Measurements from ENCODE around the gene GPR162. TPM values are rescaled to one million over a fixed set of nuclear protein-coding genes. Genes with fewer than 3 reads are reported as not detected.

GPR162 gene
- total and polyA plus RNA-seq, 10 of the 15 experiments (the other 5 are each of a cell fraction or from before 2014, with no cell fraction given) = not detected

- TF ChIP-seq CUX1 (IDR thresholded peaks at IDR 0.05; ENCODE audit: insufficient replicate concordance, low read depth, low read length) = no peak
These were observed 39.8 kb downstream of the GPR162 start (continued) for GRCh38 chr12:6861391-6861790.

- no peaks in the 10 kb centered on the region for H3K27me3 ChIP-seq (replicated peaks in 1 of 2; ENCODE audit: control insufficient read depth in 2 of 2, insufficient read depth in 2 of 2, low read length in 1 of 2)
- no peak overlapping the region for H2AFZ ChIP-seq (ENCODE audit: control insufficient read depth, low read depth, low read length)
- DNase-seq (ENCODE audit: low read depth, low spot score) (no peak), FAIRE-seq (no peak), ATAC-seq (no peak)
- H3K9me3 ChIP-seq (replicated peaks; ENCODE audit: control insufficient read depth, insufficient read depth, low read length) = no peaks in the 10 kb centered on the region
- SMC1A ChIA-PET (ENCODE audit: uncharacterized antibody, unreplicated experiment) = no interaction called here
- peaks cover 6% of the 10 kb centered on the region for H3K4me1 ChIP-seq (ENCODE audit: control insufficient read depth, insufficient read depth, low read length)
- CTCF ChIA-PET = interaction anchor here (1.7 kb wide), 1 partner anchor 10 kb away, joined by 4 read pairs; the partner anchor contains the start of gene SPSB2
- H3K4me3 ChIP-seq = no peak overlapping the region
- intact Hi-C loops (cut with micrococcal nuclease; ENCODE audit: unreplicated experiment) (no loop called here), in situ Hi-C loops (cut with MboI) (no loop called here)
- no TSS peak for BruUV-seq (replicated peaks)
- WGBS (ENCODE audit: insufficient coverage, insufficient replicate concordance, low lambda C conversion rate, missing lambda C conversion rate) = 96% methylated on average over 11 of the region's 11 CpGs
- POLR2A ChIA-PET = no interaction called here
- peaks cover 12% of the 10 kb centered on the region for H3K79me2 ChIP-seq (ENCODE audit: control insufficient read depth, insufficient read depth, low read length)
- H3K4me2 ChIP-seq (ENCODE audit: control insufficient read depth, insufficient read depth) = no peak overlapping the region
- no peaks in the 10 kb centered on the region for H4K20me1 ChIP-seq (ENCODE audit: control insufficient read depth, insufficient read depth)
- RAD21 ChIA-PET (ENCODE audit: unreplicated experiment) = no interaction called here
- no peak overlapping the region for H3K9ac ChIP-seq (ENCODE audit: control insufficient read depth, insufficient read depth, low read length)
- peaks cover 30 to 40% of the 10 kb centered on the region in 2 experiments for H3K36me3 ChIP-seq (ENCODE audit: control insufficient read depth in 2 of 2, insufficient read depth in 2 of 2, low read length in 1 of 2)
- no peak overlapping the region for H3K27ac ChIP-seq (ENCODE audit: control insufficient read depth, insufficient read depth)
- no peak for TF ChIP-seq HCFC1 (IDR thresholded peaks at IDR 0.05; ENCODE audit: low read length)
- no peak for TF ChIP-seq EGR1 (IDR thresholded peaks at IDR 0.05; ENCODE audit: borderline replicate concordance in 1 of 2, low read depth in 2 of 2, low read length in 2 of 2)
- TF ChIP-seq CHD1 (IDR thresholded peaks at IDR 0.05; ENCODE audit: low read depth, low read length) = no peak
- no peak for TF ChIP-seq YBX1 (IDR thresholded peaks at IDR 0.05)
- TF ChIP-seq IKZF2 (IDR thresholded peaks at IDR 0.05) = no peak
- no peak for TF ChIP-seq RAD21 (IDR thresholded peaks at IDR 0.05; ENCODE audit: insufficient read depth, low read depth, low read length)
- no peak for TF ChIP-seq PAX8 (IDR thresholded peaks at IDR 0.05)
- TF ChIP-seq POLR2AphosphoS2 (IDR thresholded peaks at IDR 0.05; ENCODE audit: low read depth, low read length) = no peak
- no peak for TF ChIP-seq PKNOX1 (IDR thresholded peaks at IDR 0.05)
- TF ChIP-seq MTA2 (IDR thresholded peaks at IDR 0.05; ENCODE audit: low read depth) = no peak
- no peak for TF ChIP-seq CTCF (IDR thresholded peaks at IDR 0.05 in 2 of 3, conservative IDR thresholded peaks at IDR 0.05 in 1 of 3; ENCODE audit: control insufficient read depth in 2 of 3, extremely low read depth in 1 of 3, insufficient read depth in 1 of 3, low read depth in 3 of 3, low read length in 3 of 3)
- TF ChIP-seq BRCA1 (IDR thresholded peaks at IDR 0.05; ENCODE audit: low read depth, low read length) = no peak
These were observed 41.4 kb downstream of the GPR162 start for GRCh38 chr12:6863033-6863432.

All from GM12878 (cell line).